GM18868 (cell line): Measurements from ENCODE around the gene ABCA4.

Source experiments
- ATAC-seq: cut with Tn5 transposase; IDR thresholded peaks from one replicate; pipeline ENCODE4 v1.9.1; 2021; ENCODE audit warnings: mild to moderate bottlenecking, moderate library complexity; ENCODE audit not compliant: unreplicated experiment

The ABCA4 gene

GRCh38 chr1:93988634-93989350 is 132.2 kb downstream of the ABCA4 start:
- ATAC-seq: no peak

GRCh38 chr1:93981274-93981667 is 139.7 kb downstream of the ABCA4 start:
- ATAC-seq: no peak

GRCh38 chr1:93980320-93981273 is 140.4 kb downstream of the ABCA4 start:
- peak; percentile 61 for ATAC-seq

- no peak for ATAC-seq
These were observed 141.1 kb downstream of the ABCA4 start for GRCh38 chr1:93979718-93980319.

GRCh38 chr1:93979040-93979717 is 141.8 kb downstream of the ABCA4 start:
- ATAC-seq: no peak

GRCh38 chr1:93977598-93977945 is 143.4 kb downstream of the ABCA4 start:
- ATAC-seq: no peak

- ATAC-seq: no peak
These were observed 144.0 kb downstream of the ABCA4 start for GRCh38 chr1:93976711-93977597.

GRCh38 chr1:93976291-93976690 is 144.7 kb downstream of the ABCA4 start:
- ATAC-seq: no peak

GRCh38 chr1:93972341-93972740 is 148.6 kb downstream of the ABCA4 start:
- no peak for ATAC-seq

- ATAC-seq: no peak
These were observed 151.1 kb downstream of the ABCA4 start for GRCh38 chr1:93969887-93970286.

GRCh38 chr1:93969371-93969770 is 151.6 kb downstream of the ABCA4 start:
- no peak for ATAC-seq

GRCh38 chr1:93967306-93967705 is 153.6 kb downstream of the ABCA4 start:
- no peak for ATAC-seq

GRCh38 chr1:93965888-93966287 is 155.1 kb downstream of the ABCA4 start:
- ATAC-seq: no peak

GRCh38 chr1:93965256-93965655 is 155.7 kb downstream of the ABCA4 start:
- no peak for ATAC-seq

- peak; percentile 71 for ATAC-seq
These were observed 156.2 kb downstream of the ABCA4 start for GRCh38 chr1:93964777-93965200.

GRCh38 chr1:93964096-93964776 is 156.7 kb downstream of the ABCA4 start:
- ATAC-seq: no peak

GRCh38 chr1:93963585-93963984 is 157.4 kb downstream of the ABCA4 start:
- ATAC-seq: no peak

- no peak for ATAC-seq
These were observed 159.0 kb downstream of the ABCA4 start for GRCh38 chr1:93961906-93962305.

GRCh38 chr1:93961443-93961842 is 159.5 kb downstream of the ABCA4 start:
- ATAC-seq: no peak
